ENCODE measurements around the gene AKAIN1.

DNA sequence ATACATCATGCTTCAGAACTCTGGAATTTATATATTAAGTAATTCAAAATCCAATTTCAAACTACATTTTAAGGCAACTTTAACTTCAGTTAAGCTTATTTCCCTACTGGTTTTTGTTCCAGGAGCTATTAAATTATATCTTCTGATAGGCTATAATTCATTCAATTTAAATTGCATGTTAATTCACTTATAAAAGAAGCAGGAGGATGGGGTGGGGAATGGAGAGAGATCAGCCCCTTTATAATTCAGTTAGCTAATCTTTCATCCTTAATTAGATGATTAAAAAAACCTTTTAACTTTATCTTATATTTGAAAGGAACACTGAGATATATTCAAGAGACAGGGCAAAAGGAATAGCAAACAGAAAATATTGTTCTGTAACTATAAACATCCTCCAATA is 86.8 kb downstream of the AKAIN1 start:
- TF ChIP-seq CTCF (IDR thresholded peaks at IDR 0.05 in 2 of 3, conservative IDR thresholded peaks at IDR 0.05 in 1 of 3; ENCODE audit: borderline replicate concordance in 1 of 3, insufficient read depth in 1 of 3, low read depth in 2 of 3, low read length in 2 of 3) (no peak), JUND (IDR thresholded peaks at IDR 0.05) (no peak), ATF3 (IDR thresholded peaks at IDR 0.05) (no peak), RAD21 (IDR thresholded peaks at IDR 0.05; ENCODE audit: low read depth) (no peak), REST (IDR thresholded peaks at IDR 0.05; ENCODE audit: low read depth) (no peak), EZH2 (IDR thresholded peaks at IDR 0.05) (no peak), POLR2A (IDR thresholded peaks at IDR 0.05; ENCODE audit: borderline replicate concordance, extremely low read depth, insufficient read depth, insufficient read length) (no peak)
